HPDE6-E6E7 (cell line): Measurements from ENCODE around the gene TTYH3.
A peak's percentile ranks its signal among the peaks of the same experiment; 100 is the strongest.
"Not testable (repeated sequence)": the region's sequence is repeated elsewhere in the genome, so short reads cannot be mapped to it uniquely, and the experiment has no call there.

Experiments
- DNase-seq: peaks from one replicate; pipeline ENCODE4 v3.0.0; 2011; ENCODE audit warnings: missing footprints; ENCODE audit errors: extremely low spot score

The TTYH3 gene

GRCh38 chr7:2665359-2665791, 33.6 kb downstream of the TTYH3 start:
- DNase-seq, result no peak

GRCh38 chr7:2666155-2666554, 34.4 kb downstream of the TTYH3 start:
- no peak for DNase-seq

GRCh38 chr7:2666588-2667250, 34.9 kb downstream of the TTYH3 start:
- no peak for DNase-seq

- no peak for DNase-seq
Observed at GRCh38 chr7:2667843-2668242, 36.1 kb downstream of the TTYH3 start.

- no peak for DNase-seq
Observed at GRCh38 chr7:2668401-2668800, 36.6 kb downstream of the TTYH3 start.

- no peak for DNase-seq
Observed at GRCh38 chr7:2670171-2670570, 38.4 kb downstream of the TTYH3 start.

GRCh38 chr7:2670720-2671391, 39.1 kb downstream of the TTYH3 start:
- peak; percentile 54 for DNase-seq

- DNase-seq, result not testable (repeated sequence)
Observed at GRCh38 chr7:2673214-2673613, 41.4 kb downstream of the TTYH3 start.

GRCh38 chr7:2673934-2674333, 42.1 kb downstream of the TTYH3 start:
- no peak for DNase-seq

GRCh38 chr7:2675256-2675764, 43.5 kb downstream of the TTYH3 start:
- no peak for DNase-seq

GRCh38 chr7:2676576-2676975, 44.8 kb downstream of the TTYH3 start:
- DNase-seq, result not testable (repeated sequence)

- DNase-seq, result not testable (repeated sequence)
Observed at GRCh38 chr7:2678454-2678853, 46.7 kb downstream of the TTYH3 start.

GRCh38 chr7:2679135-2680127, 47.6 kb downstream of the TTYH3 start:
- DNase-seq, result not testable (repeated sequence)

- DNase-seq, result no peak
Observed at GRCh38 chr7:2680256-2680655, 48.5 kb downstream of the TTYH3 start.

- peak; percentile 70 for DNase-seq
Observed at GRCh38 chr7:2680792-2681490, 49.2 kb downstream of the TTYH3 start.

- no peak for DNase-seq
Observed at GRCh38 chr7:2681929-2682799, 50.4 kb downstream of the TTYH3 start.

- no peak for DNase-seq
Observed at GRCh38 chr7:2684501-2684900, 52.7 kb downstream of the TTYH3 start.

- DNase-seq, result no peak
Observed at GRCh38 chr7:2686101-2686500, 54.3 kb downstream of the TTYH3 start.

GRCh38 chr7:2687338-2687869, 55.6 kb downstream of the TTYH3 start:
- DNase-seq, result no peak

- DNase-seq, result no peak
Observed at GRCh38 chr7:2687881-2688318, 56.1 kb downstream of the TTYH3 start, which contains the start of gene AMZ1. TSS of gene AMZ1 (plus strand) at chr7:2688202. CDS start at chr7:2700452, 12,250 bp downstream.
